SK-N-SH (cell line): ENCODE data around the gene SULT1C3. TPM values are rescaled to one million over a fixed set of nuclear protein-coding genes. Genes with fewer than 3 reads are reported as not detected.

ENCODE experiments used
- CTCF ChIA-PET: fragments of 300-600, 350-600 bp; formaldehyde crosslinking; extraction: SDS; loops from one replicate; lab custom pipeline; 2021; lab: Yijun Ruan, JAX
- POLR2A ChIA-PET: fragments of 350-600 bp; sonication (Branson Sonifier 250); formaldehyde crosslinking; extraction: SDS; loops from one replicate; lab custom pipeline; 2020; ENCODE audit warnings: antibody characterized with exemption, inconsistent platforms; lab: Yijun Ruan, JAX
- DNase-seq: peaks from one replicate; pipeline ENCODE4 v3.0.0; 2012
- H2AFZ ChIP-seq: fragments of 200-600 bp; sonication (generic); 2 replicates; pipeline ENCODE4 v1.8.1; 2016; ENCODE audit warnings: antibody characterized with exemption, mild to moderate bottlenecking, low read depth
- H3F3A ChIP-seq: fragments of 200-600 bp; sonication (generic); replicated peaks from 2 replicates; pipeline ENCODE3; 2016; ENCODE audit warnings: antibody characterized with exemption, mild to moderate bottlenecking; ENCODE audit not compliant: insufficient read depth
- H3K27ac ChIP-seq, 2 experiments: fragments of 200-500 bp in 1 of 2; fragments of 200-600 bp in 1 of 2; sonication (Bioruptor generic) in 1 of 2; sonication (generic), shearing (Covaris generic) in 1 of 2; 2 replicates each; pipeline versions ENCODE4 v1.5.1 to v1.6.1; 2014 to 2016; ENCODE audit warnings: low read depth in 2 of 2, inconsistent platforms in 1 of 2, low read length in 1 of 2, mild to moderate bottlenecking in 1 of 2, mixed read lengths in 1 of 2
- H3K27me3 ChIP-seq: fragments of 200-600 bp; sonication (generic), shearing (Covaris generic); 2 replicates; pipeline ENCODE4 v1.6.1; 2016; ENCODE audit warnings: mixed run types; ENCODE audit not compliant: insufficient read depth
- H3K36me3 ChIP-seq, 2 experiments: fragments of 200-500 bp in 1 of 2; fragments of 200-600 bp in 1 of 2; sonication (Bioruptor generic) in 1 of 2; sonication (generic) in 1 of 2; replicated peaks in 1 of 2; 2 replicates each; pipeline versions ENCODE3 to v1.5.1; 2014 to 2016; ENCODE audit warnings: low read length in 1 of 2, mild to moderate bottlenecking in 1 of 2; ENCODE audit not compliant: insufficient read depth in 2 of 2, control insufficient read depth in 1 of 2
- H3K4me1 ChIP-seq, 2 experiments: fragments of 200-500 bp in 1 of 2; fragments of 200-600 bp in 1 of 2; sonication (Bioruptor generic) in 1 of 2; sonication (generic), shearing (Covaris generic) in 1 of 2; 2 replicates each; pipeline versions ENCODE4 v1.5.1 to v1.6.1; 2014 to 2016; ENCODE audit warnings: low read depth in 1 of 2, low read length in 1 of 2, mixed run types in 1 of 2; ENCODE audit not compliant: insufficient read depth in 2 of 2, control insufficient read depth in 1 of 2
- H3K4me2 ChIP-seq: fragments of 200-600 bp; sonication (generic), shearing (Covaris generic); 2 replicates; pipeline ENCODE4 v1.6.1; 2017; ENCODE audit warnings: mixed run types
- H3K4me3 ChIP-seq, 2 experiments: fragments of 200-500 bp in 1 of 2; fragments of 200-600 bp in 1 of 2; sonication (Bioruptor generic) in 1 of 2; sonication (generic), shearing (Covaris generic) in 1 of 2; 2 replicates each; pipeline versions ENCODE4 v1.5.1 to v1.8.1; 2014 to 2016; ENCODE audit warnings: low read depth in 2 of 2, inconsistent platforms in 1 of 2, low read length in 1 of 2, mild to moderate bottlenecking in 1 of 2, mixed read lengths in 1 of 2, moderate library complexity in 1 of 2
- H3K79me2 ChIP-seq: fragments of 200-600 bp; sonication (generic); 2 replicates; pipeline ENCODE4 v1.8.1; 2017; ENCODE audit warnings: mild to moderate bottlenecking; ENCODE audit not compliant: insufficient read depth
- H3K9ac ChIP-seq: fragments of 200-600 bp; sonication (generic); 2 replicates; pipeline ENCODE4 v1.6.1; 2017; ENCODE audit warnings: mixed run types
- H3K9me2 ChIP-seq: fragments of 200-600 bp; sonication (generic); 2 replicates; pipeline ENCODE4 v1.6.1; 2017; ENCODE audit warnings: mixed run types
- H3K9me3 ChIP-seq: fragments of 200-600 bp; sonication (generic); 2 replicates; pipeline ENCODE4 v1.6.1; 2017; ENCODE audit warnings: mixed run types, mild to moderate bottlenecking, moderate library complexity
- H4K20me1 ChIP-seq: fragments of 200-600 bp; sonication (generic); 2 replicates; pipeline ENCODE4 v1.6.1; 2017; ENCODE audit warnings: mild to moderate bottlenecking, mixed run types; ENCODE audit not compliant: insufficient read depth
- CHD2 ChIP-seq: fragments of 150-350 bp; IDR thresholded peaks from 2 replicates; pipeline ENCODE4 v1.6.1; 2018; ENCODE audit warnings: low read length; ENCODE audit not compliant: partially characterized antibody
- CTCF ChIP-seq: fragments of 200-600 bp; sonication (generic); IDR thresholded peaks from 2 replicates; pipeline ENCODE4 v1.6.1; 2017; ENCODE audit warnings: antibody characterized with exemption, mild to moderate bottlenecking, moderate library complexity
- EP300 ChIP-seq, 2 experiments: IDR thresholded peaks; 2 replicates each; pipeline versions ENCODE4 v1.4.0 to v1.6.1; 2012; ENCODE audit warnings: borderline replicate concordance in 1 of 2, low read depth in 1 of 2, low read length in 1 of 2
- FOXJ3 ChIP-seq: sonication (generic); formaldehyde crosslinking; IDR thresholded peaks from 2 replicates; pipeline ENCODE4 v1.5.1; 2020; ENCODE audit warnings: mild to moderate bottlenecking, missing genetic modification reagents
- FOXM1 ChIP-seq: IDR thresholded peaks from 2 replicates; pipeline ENCODE4 v1.4.0; 2012; ENCODE audit warnings: low read depth, mild to moderate bottlenecking
- GATA2 ChIP-seq: sonication (generic); formaldehyde crosslinking; IDR thresholded peaks from 2 replicates; pipeline ENCODE4 v1.5.0; 2020; ENCODE audit warnings: mild to moderate bottlenecking, missing genetic modification reagents
- JUND ChIP-seq: IDR thresholded peaks from 2 replicates; pipeline ENCODE4 v1.4.0; 2012
- MEF2A ChIP-seq: IDR thresholded peaks from 2 replicates; pipeline ENCODE4 v1.4.0; 2012; ENCODE audit warnings: low read depth, borderline replicate concordance
- NFIC ChIP-seq: IDR thresholded peaks from 2 replicates; pipeline ENCODE4 v1.4.0; 2012; ENCODE audit warnings: borderline replicate concordance
- PBX3 ChIP-seq: IDR thresholded peaks from 2 replicates; pipeline ENCODE4; 2012
- POLR2AphosphoS5 ChIP-seq: IDR thresholded peaks from 2 replicates; pipeline ENCODE4 v1.6.1; 2012; ENCODE audit warnings: low read depth, low read length
- RAD21 ChIP-seq: IDR thresholded peaks from 2 replicates; pipeline ENCODE4 v1.6.1; 2012; ENCODE audit warnings: mild to moderate bottlenecking, low read length
- RCOR1 ChIP-seq: fragments of 150-350 bp; IDR thresholded peaks from 2 replicates; pipeline ENCODE4 v1.6.1; 2017; ENCODE audit warnings: antibody characterized with exemption, low read length
- RFX5 ChIP-seq: IDR thresholded peaks from 2 replicates; pipeline ENCODE4 v1.6.1; 2012; ENCODE audit warnings: mild to moderate bottlenecking, improper control_type of control experiment, low read length
- SIN3A ChIP-seq: IDR thresholded peaks from 2 replicates; pipeline ENCODE4 v1.6.1; 2012; ENCODE audit warnings: low read depth, mild to moderate bottlenecking, low read length, moderate library complexity, borderline replicate concordance
- TEAD4 ChIP-seq: IDR thresholded peaks from 2 replicates; pipeline ENCODE4 v1.4.0; 2012; ENCODE audit warnings: mild to moderate bottlenecking, borderline replicate concordance; ENCODE audit not compliant: insufficient read depth
- USF2 ChIP-seq: fragments of 150-350 bp; IDR thresholded peaks from 2 replicates; pipeline ENCODE4 v1.6.1; 2017; ENCODE audit warnings: antibody characterized with exemption, low read length, low read depth, borderline replicate concordance
- YY1 ChIP-seq: IDR thresholded peaks from 2 replicates; pipeline ENCODE4 v1.4.0; 2012; ENCODE audit warnings: low read depth, mild to moderate bottlenecking
- ZBTB33 ChIP-seq: IDR thresholded peaks from 2 replicates; pipeline ENCODE4 v1.4.0; 2012; ENCODE audit warnings: low read depth, borderline replicate concordance
- WGBS: methylation state at CpG from one replicate; pipeline ENCODE4 v1.1.6; 2017; ENCODE audit warnings: low lambda C conversion rate; 5-methylcytosine and 5-hydroxymethylcytosine counted together
- polyA plus RNA-seq, 3 experiments: library from polyadenylated mRNA; depleted of rRNA; stranded (reverse); fragments of >200 nt; gene quantifications; 2 replicates each; pipeline ENCODE4 v1.2.3, GENCODE V29; 2012

Gene SULT1C3
- polyA plus RNA-seq, 1 of the 3 experiments (the other 2 are of a cell fraction), result not detected

GRCh38 chr2:108293850-108294249 lies 54.1 kb downstream of the SULT1C3 start:
- Histone ChIP-seq H3K4me1 (no peaks in the 10 kb centered on the region), H4K20me1 (no peaks in the 10 kb centered on the region), H3K27ac (no peak overlapping the region), H3K4me3 (no peak overlapping the region), H2AFZ (no peak overlapping the region), H3K9me3 (no peaks in the 10 kb centered on the region), H3K4me2 (no peak overlapping the region), H3K9me2 (no peaks in the 10 kb centered on the region), H3K27me3 (no peaks in the 10 kb centered on the region), H3F3A (no peaks in the 10 kb centered on the region), H3K9ac (no peak overlapping the region), H3K79me2 (no peaks in the 10 kb centered on the region), H3K36me3 (no peaks in the 10 kb centered on the region)
- TF ChIP-seq SIN3A, result no peak
- TF ChIP-seq USF2, result no peak
- no peak for TF ChIP-seq FOXM1
- no peak for TF ChIP-seq RFX5
- no peak for TF ChIP-seq POLR2AphosphoS5
- TF ChIP-seq CHD2, result no peak
- no peak for TF ChIP-seq RAD21
- no peak for TF ChIP-seq MEF2A
- no peak for TF ChIP-seq NFIC
- ChIA-PET POLR2A (no interaction called here), CTCF (no interaction called here)
- no peak for DNase-seq
- WGBS, result 25% methylated on average over 4 of the region's 4 CpGs

- ChIA-PET CTCF (interaction anchor here (0.5 kb wide), 1 partner anchor 339 kb away, joined by 3 read pairs; no protein-coding TSS in a partner anchor), POLR2A (no interaction called here)
- H2AFZ ChIP-seq, result no peak overlapping the region
- no peak for TF ChIP-seq EP300 (IDR thresholded peaks at IDR 0.05; ENCODE audit: borderline replicate concordance in 1 of 2, low read depth in 1 of 2, low read length in 1 of 2)
- TF ChIP-seq JUND, result no peak
- TF ChIP-seq PBX3, result no peak
- TF ChIP-seq MEF2A, result no peak
- no peak for TF ChIP-seq RAD21
- TF ChIP-seq YY1, result no peak
- TF ChIP-seq ZBTB33, result no peak
- no peak for TF ChIP-seq CTCF
- TF ChIP-seq GATA2 (CRISPR knock-in tag), result no peak
- no peak for TF ChIP-seq USF2
- no peak for TF ChIP-seq RCOR1
- TF ChIP-seq FOXJ3 (CRISPR knock-in tag), result no peak
- no peak for TF ChIP-seq RFX5
- TF ChIP-seq TEAD4, result no peak
- no peaks in the 10 kb centered on the region for H3K9me3 ChIP-seq
- no peaks in the 10 kb centered on the region for H3K27me3 ChIP-seq
- H3K79me2 ChIP-seq, result no peaks in the 10 kb centered on the region
- H3K36me3 ChIP-seq, result no peaks in the 10 kb centered on the region
- no peak for DNase-seq
- no peaks in the 10 kb centered on the region for H4K20me1 ChIP-seq
- WGBS, result 57% methylated on average over 6 of the region's 9 CpGs
- H3K4me3 ChIP-seq, result no peak overlapping the region
- no peaks in the 10 kb centered on the region for H3K9me2 ChIP-seq
- no peaks in the 10 kb centered on the region for H3K4me1 ChIP-seq
- no peaks in the 10 kb centered on the region for H3F3A ChIP-seq
- no peak overlapping the region for H3K9ac ChIP-seq
- H3K4me2 ChIP-seq, result no peak overlapping the region
- H3K27ac ChIP-seq, result no peak overlapping the region
Measured at GRCh38 chr2:108297436-108298141, 57.8 kb downstream of the SULT1C3 start.
